HG02938 (cell line): ENCODE results near the gene SMIM27.
A peak's percentile ranks its signal among the peaks of the same experiment; 100 is the strongest.

Experiments used
- ATAC-seq: cut with Tn5 transposase; IDR thresholded peaks from one replicate; pipeline ENCODE4 v1.9.1; 2021; ENCODE audit warnings: mild to moderate bottlenecking, moderate library complexity; ENCODE audit not compliant: unreplicated experiment

Gene SMIM27

DNA sequence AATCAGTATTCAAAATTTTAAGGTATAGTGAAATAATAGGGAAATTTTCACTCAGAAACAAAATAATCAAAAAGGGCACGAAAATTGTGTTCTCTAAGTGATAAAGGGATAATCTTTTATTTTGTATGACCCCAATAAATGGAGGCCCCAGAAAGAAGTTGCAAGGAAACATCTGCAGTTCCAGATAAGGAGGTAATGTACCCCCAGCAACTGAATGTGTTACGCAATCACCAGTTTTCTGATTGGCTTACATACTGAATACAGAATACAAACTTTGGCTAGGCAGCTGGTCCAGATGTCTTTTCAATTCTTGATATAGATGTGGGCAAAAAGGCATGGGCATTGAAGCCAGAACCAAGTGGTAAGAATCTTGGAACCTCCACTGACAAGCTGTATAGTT, 2.0 kb downstream of the SMIM27 start:
- no peak for ATAC-seq

DNA sequence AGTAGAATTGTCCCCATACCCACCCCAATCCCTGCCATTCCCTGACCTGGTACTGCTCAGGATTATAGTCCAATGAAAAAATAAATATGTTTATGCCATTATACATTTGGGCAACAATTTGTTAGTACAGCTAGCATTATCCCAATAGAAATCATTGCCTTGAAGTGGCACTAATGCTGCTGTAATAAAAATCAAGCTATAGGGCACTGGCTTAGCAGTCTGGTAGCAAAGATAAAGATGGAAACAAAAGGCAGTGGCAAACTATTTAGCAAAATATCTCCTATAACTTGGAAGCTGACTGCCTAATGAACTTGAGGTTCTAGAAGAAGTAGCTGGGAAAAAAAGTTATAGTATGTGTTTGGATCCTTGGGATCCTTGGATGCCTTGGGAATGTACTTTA, 2.5 kb downstream of the SMIM27 start:
- ATAC-seq, result no peak

DNA sequence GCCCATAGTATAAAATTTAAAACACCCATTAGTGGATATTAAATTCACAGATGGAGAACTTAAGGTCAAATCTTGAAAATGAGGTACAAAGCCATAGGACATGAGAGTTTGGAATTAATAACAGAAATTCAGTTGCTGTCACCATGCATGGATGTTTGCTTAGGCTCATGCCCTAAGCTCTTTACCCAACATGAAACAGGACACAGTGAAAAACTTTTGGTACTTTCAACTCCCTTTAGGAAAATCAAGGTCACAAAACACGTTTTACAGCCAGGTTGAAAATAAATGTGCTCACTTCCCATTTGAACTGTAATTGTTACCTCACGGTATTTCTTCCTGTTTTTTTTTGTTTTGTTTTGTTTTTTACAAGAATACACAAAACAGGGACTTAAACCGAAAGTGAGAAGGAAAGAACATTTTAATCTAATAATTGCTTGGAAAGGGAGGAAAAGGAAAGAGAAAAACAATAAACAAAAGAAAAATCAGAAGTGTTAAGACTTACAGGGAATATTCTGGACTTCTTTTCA, 6.3 kb downstream of the SMIM27 start:
- ATAC-seq, result no peak

DNA sequence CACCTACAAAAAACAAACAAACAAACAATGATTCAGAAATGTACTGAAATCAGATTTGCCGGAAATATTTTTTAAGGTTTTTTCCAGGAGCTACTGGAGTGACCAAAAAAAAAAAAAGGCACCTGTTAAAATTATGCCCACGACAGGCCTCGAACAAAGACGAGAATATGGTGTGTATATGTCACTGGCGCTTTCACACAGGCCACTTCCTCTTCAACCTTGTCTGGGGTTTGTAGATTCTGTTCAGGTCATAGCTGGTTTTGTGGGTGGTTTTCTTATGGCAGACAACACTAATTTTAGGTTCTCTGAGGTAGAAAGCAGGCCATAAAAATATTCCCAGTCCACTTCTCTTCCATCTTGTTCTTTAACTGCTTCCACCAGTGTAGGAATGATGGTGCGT, 13.8 kb downstream of the SMIM27 start:
- ATAC-seq, result no peak

DNA sequence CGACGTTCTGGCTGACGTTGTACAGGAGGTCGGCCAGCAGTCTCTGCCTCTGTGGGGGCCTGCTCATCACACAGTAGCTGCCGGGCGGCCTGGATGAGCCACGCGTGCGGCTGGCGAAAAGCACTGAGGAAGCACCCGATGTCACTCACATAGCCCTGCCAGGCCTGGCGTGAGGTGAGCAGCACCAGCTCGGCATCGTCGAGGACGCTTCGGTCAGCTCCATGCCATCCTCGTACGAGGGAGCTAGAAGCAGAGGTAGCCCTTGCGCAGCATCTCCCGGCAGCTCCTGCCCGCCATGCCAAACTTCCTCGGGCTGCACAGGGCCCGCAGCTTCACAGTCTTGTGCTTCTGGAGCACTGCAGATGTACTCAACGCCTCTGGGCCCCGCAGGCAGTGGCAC, 14.6 kb downstream of the SMIM27 start:
- ATAC-seq, result no peak

DNA sequence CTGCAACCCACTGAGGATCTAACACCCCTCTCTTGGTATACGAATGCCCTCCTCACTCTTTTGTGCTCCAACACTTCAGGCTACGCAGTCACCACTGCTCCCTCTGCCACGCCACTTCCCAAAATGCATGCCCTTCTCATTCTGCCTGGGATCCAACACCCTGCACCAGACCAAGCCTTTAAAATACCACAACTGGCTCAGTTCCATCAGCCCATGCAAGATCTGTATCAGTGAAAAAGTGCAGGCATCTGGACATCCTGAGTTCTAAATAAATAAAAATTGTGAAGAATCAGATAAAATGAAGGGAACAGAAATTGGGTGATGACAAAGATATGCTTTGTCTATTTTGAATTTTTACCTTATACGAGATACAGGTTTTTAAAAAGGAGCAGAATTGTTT, 18.1 kb downstream of the SMIM27 start:
- ATAC-seq, result no peak

DNA sequence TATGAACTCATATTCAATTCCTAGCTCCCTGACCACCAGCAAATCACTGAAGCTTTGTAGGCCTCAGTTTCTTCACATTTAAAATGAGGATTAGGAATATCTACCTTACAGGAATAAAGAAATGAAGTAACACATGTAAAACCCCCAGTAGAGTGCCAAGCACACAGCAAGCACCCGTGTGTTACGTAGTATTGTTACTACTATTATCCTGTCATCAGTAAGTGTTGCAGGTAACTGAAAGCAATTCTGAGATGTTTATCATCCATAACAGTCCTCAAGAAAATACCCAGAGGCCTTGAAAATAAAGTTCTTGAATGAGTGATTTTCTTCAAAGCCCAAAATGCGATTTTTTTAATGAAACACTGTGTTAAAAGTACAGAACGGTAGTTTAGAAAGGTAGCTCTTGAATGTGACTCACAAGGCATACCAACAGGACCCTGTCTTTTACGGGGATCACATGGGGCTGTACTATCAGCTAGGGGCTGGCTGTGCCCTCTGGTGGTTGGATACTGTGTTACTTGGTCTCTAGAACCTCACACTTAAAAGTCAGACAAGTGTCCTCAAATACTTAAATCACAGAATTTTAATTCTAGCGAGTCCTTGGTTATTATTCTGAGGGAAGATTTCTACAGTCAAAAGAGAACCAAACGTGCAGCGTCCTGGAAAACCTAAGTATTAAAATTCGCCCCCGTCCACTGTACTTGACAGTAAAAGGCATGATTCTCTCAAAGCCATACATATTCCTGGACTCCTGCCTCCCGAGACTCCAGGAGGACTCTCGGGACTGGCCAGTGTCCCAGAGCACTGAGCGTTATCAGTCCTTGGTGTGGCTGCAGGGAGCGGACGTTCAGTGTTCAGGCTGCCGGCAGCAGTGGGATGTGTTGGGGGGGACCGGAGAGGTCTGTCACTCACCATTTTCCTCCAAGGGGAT, 20.1 kb downstream of the SMIM27 start:
- ATAC-seq, result peak; percentile 93

DNA sequence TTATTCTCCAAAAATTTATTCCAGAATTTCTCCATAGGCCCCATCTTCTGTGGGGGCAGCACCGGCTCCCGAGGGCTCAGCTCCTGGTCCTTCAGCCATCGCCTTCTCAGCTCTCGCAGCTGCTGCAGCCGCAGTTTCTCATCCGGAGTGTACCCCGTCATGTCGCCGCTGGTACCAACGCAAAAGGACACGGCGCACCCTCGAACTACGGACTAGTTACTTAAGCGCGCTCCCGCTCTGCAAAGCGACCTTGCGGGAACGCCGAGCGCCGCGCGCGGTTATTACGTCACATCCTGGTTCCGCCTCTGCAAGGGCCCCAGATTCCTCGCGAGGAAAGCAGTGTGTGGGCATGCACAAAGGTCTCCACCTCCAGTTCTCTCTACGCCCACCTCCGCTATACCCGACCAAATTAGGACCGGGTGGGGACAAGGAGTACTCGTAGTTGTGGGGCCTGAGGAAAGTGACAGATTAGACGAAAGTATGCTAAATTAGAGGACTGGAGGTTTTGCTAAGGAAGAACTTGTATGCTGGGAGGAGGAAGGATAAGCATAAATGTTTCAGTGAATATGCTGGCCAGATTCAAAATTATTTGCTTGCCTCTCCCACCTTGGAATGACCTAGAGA, 20.9 kb downstream of the SMIM27 start, which contains the start of gene NDUFB6:
TSS of gene NDUFB6 (minus strand) at position 260 of the 624 bp plus-strand sequence. CDS start at position 161, 99 bp downstream.
- peak; percentile 75 for ATAC-seq

DNA sequence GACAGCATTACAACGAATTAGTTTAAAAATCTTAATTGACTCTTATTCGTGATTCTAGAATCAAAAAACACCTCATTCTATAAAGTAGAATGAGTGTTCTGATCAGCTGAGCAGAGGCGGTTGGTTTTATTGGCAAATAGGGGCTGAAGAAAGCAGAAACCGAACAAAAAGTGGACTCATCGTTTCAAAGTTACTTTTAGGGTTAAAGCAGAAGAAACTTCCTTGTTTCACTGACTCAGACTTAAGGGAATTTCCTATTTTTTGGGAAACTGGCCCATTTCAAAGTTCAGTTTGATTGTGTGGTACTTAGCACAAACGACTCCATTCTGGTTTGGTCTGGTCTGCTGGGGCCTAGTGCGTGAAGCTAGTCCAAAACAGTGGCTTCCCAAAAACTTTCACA, 21.7 kb downstream of the SMIM27 start:
- ATAC-seq, result no peak

DNA sequence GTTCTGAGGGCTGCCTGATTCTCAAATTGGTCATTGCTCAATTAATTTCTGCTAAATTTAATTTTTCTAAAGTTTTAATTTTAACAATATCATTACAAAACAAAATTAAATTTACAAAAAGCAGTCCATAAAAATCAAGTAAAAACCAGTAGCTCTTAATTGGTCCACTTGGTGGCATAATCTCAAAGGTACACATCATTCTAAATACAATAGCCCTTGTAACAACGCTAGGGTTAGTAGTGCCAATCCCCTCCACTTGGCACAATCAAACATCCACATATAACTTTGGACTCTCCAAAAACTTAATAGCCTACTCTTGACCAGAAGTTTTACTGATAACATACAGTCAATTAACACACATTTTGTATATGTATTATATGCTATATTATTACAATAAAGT, 22.7 kb downstream of the SMIM27 start:
- ATAC-seq, result no peak

DNA sequence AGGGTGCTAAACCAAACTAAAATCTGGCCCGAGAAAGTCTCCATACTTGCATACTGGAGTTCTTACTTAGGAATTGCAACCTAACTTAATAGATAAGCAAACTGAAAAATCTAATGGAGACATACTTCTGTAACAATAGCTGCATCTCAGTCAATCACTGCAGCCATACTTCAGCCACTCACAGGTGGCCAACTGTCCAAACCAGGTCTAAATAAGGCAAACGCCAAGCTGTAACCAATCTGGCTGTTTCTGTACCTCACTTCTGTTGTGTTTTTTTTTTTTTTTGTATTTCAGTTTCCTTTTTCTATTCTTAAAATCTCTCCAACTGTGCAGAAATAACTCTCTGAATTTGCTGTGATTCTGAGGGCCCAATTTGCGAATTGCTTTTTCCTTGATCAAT, 25.2 kb downstream of the SMIM27 start:
- no peak for ATAC-seq

DNA sequence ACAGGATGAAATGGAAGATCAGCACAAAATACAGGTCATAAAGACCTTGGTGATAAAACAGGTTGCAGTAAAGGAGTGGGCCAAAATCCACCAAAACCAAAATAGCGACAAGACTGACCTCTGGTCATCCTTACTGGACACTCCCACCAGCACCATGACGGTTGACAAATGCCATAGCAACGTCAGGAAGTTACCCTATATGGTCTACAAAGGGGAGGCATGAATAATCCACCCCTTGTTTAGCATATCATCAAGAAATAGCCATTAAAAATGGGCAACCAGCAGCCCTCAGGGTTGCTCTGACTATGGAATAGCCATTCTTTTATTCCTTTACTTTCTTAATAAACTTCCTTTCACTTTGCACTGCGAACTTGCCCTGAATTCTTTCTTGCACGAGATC, 26.8 kb downstream of the SMIM27 start:
- no peak for ATAC-seq

DNA sequence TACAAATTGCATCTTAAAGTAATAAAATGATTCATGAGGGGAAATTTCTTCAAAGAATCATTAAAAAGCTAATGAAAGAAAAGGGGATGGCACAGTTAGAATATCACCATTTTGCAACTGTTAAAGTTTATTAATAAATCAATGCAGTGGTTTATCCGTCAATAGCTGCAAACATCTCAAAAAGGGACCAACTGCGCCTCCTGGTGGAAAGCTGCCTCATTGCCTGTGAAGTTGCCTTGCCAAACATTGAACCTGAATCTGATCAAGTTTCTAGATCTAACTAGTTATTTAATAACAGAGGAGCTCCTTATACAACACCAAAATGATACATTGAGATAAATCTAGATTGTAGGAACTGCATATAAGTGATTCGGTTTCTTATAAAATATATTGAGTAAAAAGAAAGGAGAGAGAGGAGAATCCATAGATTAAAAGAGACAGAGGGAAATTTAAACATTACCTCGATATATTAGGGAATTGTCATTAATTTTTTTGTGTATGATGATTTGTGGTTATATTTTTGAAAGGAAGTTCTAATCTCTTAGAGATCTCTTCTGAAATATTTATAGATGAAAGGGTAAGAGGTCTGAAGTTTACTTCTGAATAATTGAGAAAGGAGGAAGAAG, 27.7 kb downstream of the SMIM27 start:
- ATAC-seq, result no peak

DNA sequence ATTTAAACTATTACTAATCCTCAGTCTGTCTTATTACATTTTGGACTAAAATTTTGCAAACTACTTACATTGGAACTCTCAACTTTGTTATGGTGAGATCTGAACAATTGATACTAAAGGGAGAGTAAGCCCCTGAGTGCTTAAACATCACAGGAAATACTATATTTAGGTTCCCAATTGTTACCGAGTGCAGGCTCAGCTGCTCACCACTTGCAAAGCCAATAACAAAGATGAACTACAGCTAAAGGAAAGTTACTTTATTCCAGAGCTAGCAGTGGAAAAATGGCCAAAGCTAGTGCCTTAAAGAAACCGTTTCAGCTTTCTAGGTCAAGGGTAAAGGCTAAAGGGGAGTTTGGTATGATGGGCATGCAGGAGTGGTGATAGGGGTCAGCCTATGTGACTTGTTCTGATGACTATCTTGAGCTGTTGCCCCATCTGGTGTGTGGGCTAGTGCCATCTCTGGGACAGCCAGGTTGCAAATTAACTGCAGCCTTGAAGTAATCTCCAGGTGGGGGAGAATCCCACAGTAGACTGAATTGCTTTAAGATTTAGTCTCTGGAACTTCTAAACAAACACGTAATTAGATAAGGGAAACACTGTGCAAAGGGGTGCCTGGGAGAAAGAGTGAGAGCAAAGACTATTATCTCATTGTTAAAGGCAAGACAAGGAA, 28.6 kb downstream of the SMIM27 start:
- no peak for ATAC-seq

DNA sequence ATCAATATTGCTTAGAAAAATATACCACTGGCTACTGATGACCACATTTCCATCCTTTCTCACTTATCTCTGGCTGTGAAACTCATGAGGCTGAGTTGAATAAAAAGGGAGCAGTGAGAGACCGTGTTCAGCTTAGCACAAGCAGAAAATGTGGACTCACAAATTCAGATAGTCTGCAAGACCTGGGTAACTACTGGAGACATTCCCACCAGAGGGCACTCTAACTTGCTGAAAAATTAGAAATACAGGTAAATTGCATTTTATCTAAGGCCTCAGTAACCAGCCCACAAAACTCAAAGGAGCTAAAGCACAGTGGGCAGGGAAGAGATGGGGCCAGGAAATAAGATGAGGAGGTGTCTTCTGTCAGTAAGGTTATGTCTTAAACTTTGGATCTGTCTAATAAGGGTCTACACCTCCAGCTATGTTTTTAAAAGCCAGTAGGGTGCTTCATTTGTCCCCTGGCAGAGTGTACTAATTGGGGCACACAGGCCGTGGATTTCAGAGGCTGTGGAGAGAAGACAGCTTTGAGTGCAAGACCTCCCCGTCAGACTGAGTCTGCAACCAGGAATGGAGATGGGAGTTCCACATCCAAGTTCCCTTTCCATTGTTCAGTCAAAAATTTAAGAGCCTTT, 29.5 kb downstream of the SMIM27 start:
- ATAC-seq, result no peak

DNA sequence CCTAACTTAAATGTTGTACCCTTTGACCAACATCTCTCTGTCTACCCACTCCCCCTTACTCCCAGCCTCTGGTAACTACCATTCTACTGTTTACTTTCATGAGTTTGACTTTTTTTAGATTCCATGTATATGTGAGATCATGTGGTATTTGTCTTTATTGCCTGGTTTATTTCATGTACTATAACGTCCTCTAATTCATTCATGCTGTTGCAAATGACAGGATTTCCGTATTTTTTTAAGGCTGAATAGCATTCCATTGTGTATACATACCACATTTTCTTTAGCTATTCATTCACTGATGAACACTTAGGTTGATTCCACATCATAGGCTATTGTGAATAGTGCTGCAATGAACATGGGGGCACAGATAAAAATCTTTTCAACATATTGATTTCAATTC, 32.7 kb downstream of the SMIM27 start:
- no peak for ATAC-seq

DNA sequence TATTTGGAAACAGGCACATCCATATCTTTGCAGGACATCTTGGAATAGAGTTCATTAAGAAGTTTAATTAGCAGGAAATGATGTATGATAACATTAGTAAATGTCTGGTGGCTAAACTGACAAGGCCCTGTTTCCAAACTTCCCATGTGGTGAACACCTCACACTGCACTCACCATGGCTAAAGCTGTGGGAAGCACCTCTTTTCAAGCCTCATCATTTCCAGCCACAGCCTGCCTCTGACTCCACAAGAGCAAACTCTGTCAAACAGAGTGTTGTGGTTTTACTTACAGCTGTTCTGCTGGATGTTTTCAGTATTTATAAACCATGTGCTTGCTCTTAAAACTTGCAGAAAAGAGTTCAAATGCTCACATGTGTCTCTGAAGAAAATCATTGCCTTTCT, 35.8 kb downstream of the SMIM27 start:
- ATAC-seq, result peak; percentile 57

DNA sequence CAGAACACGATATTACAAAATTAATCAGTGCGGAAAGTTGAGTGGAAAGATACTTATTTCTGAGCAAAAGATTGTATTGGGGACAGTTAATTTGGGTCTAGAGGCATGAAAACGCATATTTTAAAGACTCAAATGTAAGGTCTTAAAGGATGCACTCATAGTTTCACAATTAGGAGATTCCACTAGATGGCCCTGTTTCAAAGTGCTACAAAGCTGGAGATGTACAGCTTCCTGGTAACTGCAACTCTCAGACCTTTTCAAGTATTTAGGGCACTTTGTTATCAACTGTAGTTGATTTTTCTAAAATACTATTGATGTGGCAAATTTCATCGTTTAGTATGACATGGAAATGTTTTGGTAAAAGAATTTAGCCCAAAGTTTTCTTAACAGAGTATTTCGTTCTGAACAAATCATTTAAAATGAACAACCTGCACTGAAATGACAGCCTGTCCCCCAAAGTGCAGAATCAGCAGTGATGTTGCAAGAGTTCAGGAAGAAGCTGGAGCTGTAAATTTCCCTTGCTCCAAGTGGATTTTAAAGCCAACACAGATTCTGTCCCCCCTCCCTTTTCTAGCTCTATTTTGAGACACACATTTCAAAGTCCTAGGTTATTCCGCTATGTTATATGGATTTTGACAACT, 37.1 kb downstream of the SMIM27 start:
- peak; percentile 85 for ATAC-seq

DNA sequence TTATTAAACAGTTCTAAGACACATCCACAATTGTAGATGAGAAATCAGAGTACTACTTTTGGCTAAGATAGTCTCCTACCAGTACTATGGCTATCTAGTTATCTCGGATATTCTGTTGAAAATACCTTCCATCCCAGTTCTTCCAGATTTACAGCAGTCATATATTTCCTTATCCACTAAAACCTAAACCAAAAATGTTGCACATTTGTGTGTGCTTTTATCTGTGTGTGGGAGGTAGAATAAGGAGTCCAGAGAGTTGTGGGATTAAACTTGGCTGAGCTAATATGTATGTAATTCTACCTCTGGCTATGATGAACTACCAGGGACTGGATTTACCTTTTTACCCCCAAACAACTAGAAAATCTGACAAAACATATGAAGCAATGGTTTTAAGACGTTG, 38.3 kb downstream of the SMIM27 start:
- ATAC-seq, result no peak

DNA sequence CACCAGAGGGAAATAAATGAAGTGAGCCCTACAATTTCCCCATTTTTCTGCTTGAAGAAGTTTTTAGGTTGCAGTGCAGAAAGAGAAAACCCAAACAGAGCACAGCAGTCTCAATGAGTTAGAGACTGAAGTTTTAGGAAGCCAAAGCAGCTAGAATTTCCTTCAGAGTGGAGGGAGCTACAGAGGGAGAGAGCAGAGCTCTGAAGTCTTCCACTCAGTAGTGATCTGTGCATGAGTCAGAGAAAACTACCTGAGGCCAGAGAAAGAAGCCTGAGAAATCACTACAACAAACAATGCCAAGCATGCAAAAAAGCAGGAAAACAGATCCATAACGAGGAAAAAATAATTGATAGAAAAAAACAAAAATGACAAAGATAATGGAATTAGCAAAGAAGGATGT, 38.8 kb downstream of the SMIM27 start:
- no peak for ATAC-seq
